Pancreas (tissue), 10 donors: ENCODE measurements around the gene CYTH4. TPM values are rescaled to one million over a fixed set of nuclear protein-coding genes. Genes with fewer than 3 reads are reported as not detected.

Source experiments
- ATAC-seq, 4 donors: fragments of 200-7000 bp; cut with Tn5 transposase; one replicate each; pipeline versions ENCODE4 v1.8.0 to v1.9.1; 2020; ENCODE audit warnings: mild to moderate bottlenecking in 4 of 4, moderate library complexity in 4 of 4
- DNase-seq, 6 donors: peaks; one replicate each; pipeline ENCODE4 v3.0.0-alpha.2; 2020
- FAIRE-seq: peaks from 2 replicates; lab custom pipeline; 2012; peaks lifted over from hg19 to GRCh38; lab: Jason Lieb, UNC
- H3K27ac ChIP-seq, 4 donors: fragments of 200-600 bp; sonication (generic); 1 replicate in 3 of 4; 2 replicates in 1 of 4; pipeline versions ENCODE4 v1.5.0 to v1.8.0; 2020
- H3K27me3 ChIP-seq, 4 donors: fragments of 200-600 bp; one replicate each; pipeline ENCODE4 v1.8.0; 2021
- H3K36me3 ChIP-seq, 3 donors: fragments of 200-600 bp; sonication (generic) in 1 of 3; one replicate each; pipeline versions ENCODE4 v1.5.0 to v1.8.0; 2020 to 2021
- H3K4me1 ChIP-seq, 3 donors: fragments of 200-600 bp; one replicate each; pipeline ENCODE4 v1.8.0; 2021
- H3K4me3 ChIP-seq, 4 donors: fragments of 200-600 bp; sonication (generic) in 2 of 4; one replicate each; pipeline versions ENCODE4 v1.5.0 to v1.8.0; 2020 to 2021
- H3K9me3 ChIP-seq, 4 donors: fragments of 200-600 bp; one replicate each; pipeline ENCODE4 v1.8.0; 2021
- CTCF ChIP-seq, 4 donors: fragments of 200-600 bp; sonication (generic) in 3 of 4; IDR thresholded peaks; one replicate each; pipeline versions ENCODE4 v1.5.0 to v1.8.0; 2021; ENCODE audit warnings: antibody characterized with exemption in 4 of 4
- WGBS, 2 donors: extraction: QIAGEN DNeasy Blood & Tissue Kit; methylation state at CpG; one replicate each; pipeline ENCODE4 v1.1.7; 2013; 5-methylcytosine and 5-hydroxymethylcytosine counted together
- intact Hi-C, 3 donors: fragments of 100-400 bp; cut with DNase I; formaldehyde crosslinking; loops; one replicate each; pipeline versions ENCODE4 v1.11.1 to v1.14.2; 2022
- polyA plus RNA-seq, 2 donors: library from polyadenylated mRNA; stranded (reverse); fragments of 200-250 nt; gene quantifications; one replicate each; pipeline ENCODE4 v1.2.3, GENCODE V29; 2013
- total RNA-seq, 6 donors: library from RNA; stranded (reverse); fragmentation: NEBNext Ultra II Directional in 4 of 6; extraction: Animal tissue kit (Norgen Biotek cat#: 25700) in 4 of 6; gene quantifications; one replicate each; pipeline versions ENCODE4 v1.2.1 to v1.2.4, GENCODE V29; 2021 to 2023
- donor health status: healthy with polysubstance abuse.
- donor health status: DM: no; HTN: no; CAD: no; lungs with moderate emphysema.
- donor health status: DM: no; HTN: no; CAD: no.
- donor health status: control.
- donor health status: control.
- donor health status: Bipolar disorder and iron deficiency.
- donor health status: DM: yes; HTN: yes; CAD: no.
- donor health status: DM: no; HTN: no; CAD: no.
- donor health status: DM: no; HTN: no; CAD: no.
- donor health status: DM: yes; HTN: yes; CAD: no.

Gene CYTH4
- total and polyA plus RNA-seq, 8 donors = 0.79 to 12.0 (median 2.8) TPM

GRCh38 chr22:37269936-37270678 is 12.2 kb upstream of the CYTH4 start:
- Histone ChIP-seq H3K9me3 (no peaks in the 10 kb centered on the region), H3K36me3 (no peaks in the 10 kb centered on the region), H3K27me3 (peaks cover 0 to 6% (median 0%) of the 10 kb centered on the region in 4 donors), H3K4me3 (no peak overlapping the region), H3K27ac (no peak overlapping the region), H3K4me1 (peaks cover 0 to 5% (median 0%) of the 10 kb centered on the region in 3 donors)
- intact Hi-C loops = no loop called here
- DNase-seq (no peak), FAIRE-seq (no peak), ATAC-seq (no peak)
- 64 to 65% methylated on average over 8 of the region's 8 CpGs for WGBS, 2 donors
- no peak for TF ChIP-seq CTCF (IDR thresholded peaks at IDR 0.05)

GRCh38 chr22:37270928-37271650 is 11.2 kb upstream of the CYTH4 start:
- H3K36me3 ChIP-seq = no peaks in the 10 kb centered on the region
- peaks cover 0 to 5% (median 0%) of the 10 kb centered on the region in 3 donors for H3K4me1 ChIP-seq
- peaks cover 0 to 6% (median 0%) of the 10 kb centered on the region in 4 donors for H3K27me3 ChIP-seq
- 59 to 68% methylated on average over 8 of the region's 8 CpGs for WGBS, 2 donors
- no peak overlapping the region for H3K4me3 ChIP-seq
- intact Hi-C loops = no loop called here
- ATAC-seq (peak in 2 of 4 donors; percentile 13 to 36), DNase-seq (no peak), FAIRE-seq (no peak)
- H3K27ac ChIP-seq = peak overlapping the region in 1 of 4 donors; percentile 28
- TF ChIP-seq CTCF (IDR thresholded peaks at IDR 0.05) = no peak
- H3K9me3 ChIP-seq = no peaks in the 10 kb centered on the region

GRCh38 chr22:37273126-37273845 is 9.0 kb upstream of the CYTH4 start:
- FAIRE-seq (no peak), DNase-seq (no peak), ATAC-seq (peak in 2 of 4 donors; percentile 28 to 53)
- TF ChIP-seq CTCF (IDR thresholded peaks at IDR 0.05) = no peak
- Histone ChIP-seq H3K4me1 (no peaks in the 10 kb centered on the region), H3K27me3 (peaks cover 0 to 3% (median 0%) of the 10 kb centered on the region in 4 donors), H3K9me3 (no peaks in the 10 kb centered on the region), H3K36me3 (no peaks in the 10 kb centered on the region), H3K4me3 (no peak overlapping the region), H3K27ac (no peak overlapping the region)
- intact Hi-C loops = no loop called here
- WGBS, 2 donors = 51 to 58% methylated on average over 17 of the region's 17 CpGs

- FAIRE-seq = no peak
- 60 to 67% methylated on average over 8 of the region's 8 CpGs for WGBS, 2 donors
- no peak for ATAC-seq
- no peak overlapping the region for H3K4me3 ChIP-seq
- H3K4me1 ChIP-seq = no peaks in the 10 kb centered on the region
- no peaks in the 10 kb centered on the region for H3K36me3 ChIP-seq
- no peak overlapping the region for H3K27ac ChIP-seq
- no peaks in the 10 kb centered on the region for H3K9me3 ChIP-seq
- peaks cover 0 to 3% (median 0%) of the 10 kb centered on the region in 4 donors for H3K27me3 ChIP-seq
- DNase-seq = no peak
- TF ChIP-seq CTCF (IDR thresholded peaks at IDR 0.05) = no peak
- intact Hi-C loops = no loop called here
Measured at GRCh38 chr22:37273846-37274225, 8.5 kb upstream of the CYTH4 start.
